ENCODE measurements around the gene GFOD1.
"Not testable (repeated sequence)": the region's sequence is repeated elsewhere in the genome, so short reads cannot be mapped to it uniquely, and the experiment has no call there.

The GFOD1 gene

DNA sequence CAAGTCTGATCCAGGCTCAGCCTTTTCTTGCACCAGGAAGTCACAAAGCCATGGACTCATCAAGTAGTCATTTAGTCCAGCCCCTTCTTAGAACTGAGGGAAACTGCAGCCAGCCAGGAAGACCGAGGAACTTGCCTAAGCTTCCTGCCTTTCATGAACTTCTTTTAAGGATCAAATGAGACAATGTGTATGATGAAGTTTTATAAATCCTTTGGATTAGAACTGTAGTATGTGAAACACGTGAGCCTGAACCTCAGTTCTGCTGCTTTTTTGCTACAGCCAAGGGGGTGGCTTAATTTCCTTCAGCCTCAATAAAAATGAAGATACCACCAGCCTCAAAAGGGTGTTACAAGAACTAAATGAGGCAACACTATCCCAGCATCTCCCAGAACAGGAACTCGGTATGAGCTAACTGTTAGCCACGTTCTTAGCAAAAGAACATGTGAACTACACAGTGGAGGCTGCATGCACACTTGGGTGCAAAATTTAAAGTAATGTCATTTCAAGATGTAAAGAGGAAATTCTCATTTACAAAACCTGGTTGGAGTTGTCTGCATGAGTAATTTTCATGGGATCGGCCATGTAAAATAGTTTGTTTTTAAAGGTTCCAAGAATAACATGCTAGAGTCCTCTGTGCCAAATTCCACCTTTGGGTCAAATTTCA lies 83.0 kb downstream of the GFOD1 start:
- DNase-seq (ENCODE audit: low spot score): no peak

DNA sequence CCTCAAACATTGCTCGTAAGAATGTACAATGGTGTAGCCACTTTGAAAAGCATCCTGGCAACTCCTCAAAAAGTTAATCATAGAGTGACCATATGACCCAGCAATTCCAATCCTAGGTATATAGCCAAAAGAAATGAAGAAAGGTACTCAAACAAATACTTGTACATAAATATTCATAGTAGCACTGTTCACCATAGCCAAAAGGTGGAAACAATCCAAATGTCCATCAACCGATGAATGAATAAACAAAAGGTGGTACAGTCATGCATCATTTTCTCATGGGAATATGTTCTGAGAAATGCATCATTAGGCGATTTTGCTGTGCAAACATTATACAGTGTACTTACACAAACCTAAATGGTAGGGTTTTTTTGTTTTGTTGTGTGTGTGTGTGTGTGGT lies 84.7 kb downstream of the GFOD1 start:
- no peak for DNase-seq (ENCODE audit: low spot score)

- no peak for DNase-seq (ENCODE audit: low spot score)
These were observed 86.6 kb downstream of the GFOD1 start for GRCh38 chr6:13400772-13401171.

DNA sequence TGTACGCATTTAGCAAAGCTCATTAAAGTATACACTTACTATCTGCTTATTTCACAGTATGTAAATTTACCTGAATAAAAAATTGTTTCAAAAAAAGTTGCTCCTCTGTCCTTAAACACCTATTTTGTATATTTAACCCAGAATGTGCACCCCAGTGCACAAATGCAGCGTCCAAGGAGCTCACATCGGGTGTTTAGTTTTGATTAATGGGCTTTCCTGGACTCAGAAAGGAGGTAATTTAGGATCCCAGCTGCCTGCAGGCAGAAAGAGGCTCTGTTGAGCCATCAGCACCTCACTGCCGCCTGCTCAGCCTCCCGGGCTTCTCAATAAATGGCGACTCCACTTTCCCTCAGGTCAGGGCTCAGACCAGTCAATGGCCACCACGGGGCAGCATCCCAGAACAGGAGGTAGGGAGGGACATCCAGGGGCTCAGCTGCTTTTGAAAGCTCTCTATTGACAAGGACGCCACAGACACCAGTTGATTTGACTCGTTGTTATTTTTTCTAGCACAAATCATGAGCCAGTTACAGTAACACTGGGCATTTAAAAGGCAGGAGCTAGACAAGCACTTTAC lies 88.9 kb downstream of the GFOD1 start:
- DNase-seq (ENCODE audit: low spot score): no peak

DNA sequence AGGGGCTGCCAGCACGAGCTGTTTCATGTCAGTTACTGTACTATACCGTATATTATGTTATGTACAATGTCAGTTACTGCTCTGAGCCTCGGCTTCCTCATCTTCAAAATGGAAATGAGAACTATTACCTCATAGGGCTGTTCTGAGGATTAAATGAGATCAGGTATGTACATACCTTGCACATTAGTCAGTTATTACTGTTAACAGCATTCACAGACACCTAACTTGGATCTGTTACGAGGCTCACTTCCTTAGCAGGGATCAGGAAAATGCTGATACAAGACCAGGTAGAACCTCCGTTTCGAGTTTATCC lies 89.4 kb downstream of the GFOD1 start:
- DNase-seq (ENCODE audit: low spot score): no peak

DNA sequence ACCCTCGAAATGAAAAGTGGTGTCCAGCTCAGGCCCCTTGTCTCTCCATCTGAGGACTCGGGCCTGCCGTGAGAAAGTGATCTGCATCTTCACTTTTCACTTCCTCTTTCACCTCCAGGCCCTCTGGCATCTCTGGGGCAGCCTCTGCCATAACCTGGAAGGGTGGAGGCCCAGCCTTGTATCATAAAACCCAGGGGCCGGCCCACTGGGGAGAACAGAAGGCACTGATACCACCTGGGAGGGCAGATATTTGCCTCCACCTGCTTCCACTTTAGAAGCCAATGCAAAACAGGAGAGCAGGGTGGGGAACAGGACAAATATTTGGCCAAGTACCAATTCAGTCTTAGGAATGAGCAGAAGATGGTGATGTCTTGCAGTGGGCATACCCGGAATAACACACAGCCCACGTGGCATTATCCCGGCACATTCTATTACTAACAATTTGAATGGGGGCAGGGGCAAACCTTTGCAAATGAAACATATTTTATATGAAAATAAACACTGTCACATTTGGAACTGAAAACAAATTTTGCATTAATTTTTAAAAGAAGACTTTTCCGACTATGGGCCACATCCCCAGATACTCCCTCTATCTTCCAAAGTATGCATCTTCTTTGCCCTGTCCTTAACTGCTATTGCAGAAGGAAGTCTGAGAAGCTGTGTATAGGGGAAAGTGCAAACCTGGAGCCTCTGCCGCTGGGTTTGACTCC lies 89.9 kb downstream of the GFOD1 start:
- DNase-seq (ENCODE audit: low spot score): no peak

GRCh38 chr6:13396241-13396792 lies 91.1 kb downstream of the GFOD1 start:
- no peak for DNase-seq (ENCODE audit: low spot score)

DNA sequence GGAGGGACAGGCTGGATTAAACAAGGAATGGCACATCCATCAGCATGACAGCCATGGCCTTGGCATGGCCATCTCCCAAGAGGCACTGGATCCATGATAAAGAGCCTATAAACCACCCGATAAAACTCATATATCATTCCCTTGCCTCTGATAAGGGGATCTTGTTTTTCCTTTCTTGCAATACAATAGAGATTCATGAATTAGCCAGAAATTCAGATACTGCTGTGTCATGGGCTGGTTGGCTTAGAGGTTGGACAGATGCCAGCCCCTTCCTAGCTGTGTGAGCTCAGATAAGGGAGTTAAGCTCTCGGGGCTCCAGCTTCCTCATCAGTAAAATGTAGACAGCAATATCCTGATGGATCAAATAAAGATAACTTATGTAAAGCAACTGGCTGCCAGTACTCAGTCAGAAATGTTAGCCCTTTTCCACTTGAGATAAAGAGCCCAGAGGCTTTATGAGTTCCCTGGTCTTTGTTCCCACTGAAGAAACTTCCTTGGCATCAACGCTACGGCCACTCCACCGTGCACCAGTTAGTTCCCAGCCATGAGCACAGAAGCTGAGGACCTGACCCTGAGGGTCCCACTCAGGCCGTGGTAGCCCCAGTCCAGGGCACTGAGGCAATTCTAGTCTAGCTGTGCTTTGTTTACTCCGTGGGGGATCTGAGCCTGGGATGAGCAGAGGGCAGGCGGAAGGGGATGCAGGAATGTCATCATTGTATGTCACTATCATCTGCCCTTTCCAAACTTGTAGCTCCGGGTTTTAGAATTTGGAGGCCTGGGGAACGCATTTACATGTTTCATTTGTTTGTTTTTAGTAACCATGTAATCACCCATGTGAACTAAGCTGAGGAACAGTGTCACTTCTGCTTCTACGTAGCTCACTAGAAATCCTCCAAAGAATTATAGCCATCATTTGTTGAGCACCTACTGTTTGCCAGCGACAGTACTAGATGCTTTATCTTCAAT lies 91.8 kb downstream of the GFOD1 start:
- DNase-seq (ENCODE audit: low spot score): no peak

DNA sequence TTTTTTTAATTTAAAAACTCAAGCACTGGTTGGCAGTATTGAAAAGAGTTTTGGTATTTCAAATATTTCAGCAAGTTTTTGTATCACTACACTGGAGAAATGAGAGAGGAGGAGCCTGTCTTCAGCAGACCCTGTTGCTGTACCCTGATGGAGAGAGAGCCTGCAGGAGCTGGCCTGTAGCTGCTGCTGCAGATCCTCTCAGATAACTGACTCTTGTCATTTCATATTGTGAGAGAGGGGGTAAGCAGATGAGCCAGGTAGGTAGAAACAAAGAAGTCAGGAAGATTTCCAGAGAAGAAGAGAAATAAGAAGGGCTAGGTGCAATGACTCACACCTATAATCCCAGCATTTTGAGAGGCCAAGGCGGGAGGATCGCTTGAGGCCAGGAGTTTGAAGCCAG lies 94.9 kb downstream of the GFOD1 start:
- no peak for DNase-seq (ENCODE audit: low spot score)

GRCh38 chr6:13391537-13391936 lies 95.9 kb downstream of the GFOD1 start:
- no peak for DNase-seq (ENCODE audit: low spot score)

DNA sequence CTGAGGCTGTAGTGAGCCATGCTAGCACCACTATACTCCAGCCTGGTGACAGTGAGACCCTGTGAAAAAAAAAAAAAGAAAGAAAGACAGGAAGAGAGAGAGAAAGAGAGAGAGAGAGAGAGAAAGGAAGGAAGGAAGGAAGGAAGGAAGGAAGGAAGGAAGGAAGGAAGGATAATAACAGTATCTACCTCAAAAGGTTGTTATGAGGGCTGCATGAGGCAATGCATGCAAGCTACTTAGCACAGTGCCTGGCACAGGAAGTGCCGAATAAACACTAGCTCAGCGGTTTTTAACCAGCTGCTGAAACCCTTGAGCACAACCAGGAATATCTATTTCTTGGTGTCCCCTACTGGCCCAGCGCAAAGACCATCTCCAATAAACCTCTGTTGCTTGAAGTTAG lies 96.7 kb downstream of the GFOD1 start:
- DNase-seq (ENCODE audit: low spot score): peak; percentile 4

GRCh38 chr6:13389237-13389636 lies 98.2 kb downstream of the GFOD1 start:
- not testable (repeated sequence) for DNase-seq (ENCODE audit: low spot score)

GRCh38 chr6:13388769-13389168 lies 98.6 kb downstream of the GFOD1 start:
- DNase-seq (ENCODE audit: low spot score): not testable (repeated sequence)

- no peak for DNase-seq (ENCODE audit: low spot score)
These were observed 102.4 kb downstream of the GFOD1 start for GRCh38 chr6:13384966-13385365.

- no peak for DNase-seq (ENCODE audit: low spot score)
These were observed 102.9 kb downstream of the GFOD1 start for GRCh38 chr6:13384506-13384905.

GRCh38 chr6:13383328-13384163 lies 103.9 kb downstream of the GFOD1 start:
- peak; percentile 70 for DNase-seq (ENCODE audit: low spot score)

GRCh38 chr6:13380761-13381160 lies 106.6 kb downstream of the GFOD1 start:
- no peak for DNase-seq (ENCODE audit: low spot score)

DNA sequence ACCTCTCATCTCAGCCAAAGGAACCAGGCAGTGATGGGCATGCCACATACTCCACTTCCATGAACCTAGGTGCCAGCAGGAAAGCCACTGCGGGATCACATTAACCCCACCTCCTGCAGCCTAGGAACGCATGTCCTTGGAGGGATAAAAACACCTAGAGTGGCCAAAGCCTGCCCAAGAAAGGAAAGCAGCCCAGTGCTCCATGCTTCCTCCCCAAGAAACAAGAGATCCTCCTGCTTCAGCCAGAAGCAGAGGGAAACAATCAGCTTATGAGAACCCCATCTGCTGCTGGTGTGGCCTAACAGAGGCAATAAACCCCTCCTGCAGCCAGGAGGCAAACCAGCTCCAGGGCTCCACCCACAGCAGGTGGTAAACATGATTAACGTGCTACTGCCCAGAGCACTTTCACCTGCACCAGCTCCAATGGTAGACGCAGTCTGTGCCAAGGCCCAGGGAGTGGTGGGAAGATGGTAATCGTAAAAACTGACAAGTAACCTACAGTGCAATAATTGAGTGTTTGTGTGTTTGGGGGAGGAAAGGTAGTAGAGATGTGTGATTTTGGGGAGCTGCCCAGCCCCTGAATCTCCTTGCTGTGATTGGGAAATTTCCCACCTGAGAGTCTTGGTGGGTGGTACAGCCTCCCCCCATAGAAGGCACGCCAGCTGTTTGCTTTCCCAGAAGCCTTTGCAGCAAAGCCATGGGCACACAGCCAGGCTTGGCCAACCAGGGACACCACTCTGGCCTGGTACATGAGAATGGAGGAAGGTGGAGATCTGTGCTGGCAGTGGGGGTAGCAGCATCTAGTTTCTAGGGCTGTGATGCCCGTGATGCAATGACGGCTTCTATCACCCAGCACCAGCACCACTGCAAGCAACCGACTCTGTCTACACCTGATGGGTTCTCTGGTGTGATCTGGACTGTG lies 108.5 kb downstream of the GFOD1 start:
- DNase-seq (ENCODE audit: low spot score): no peak

DNA sequence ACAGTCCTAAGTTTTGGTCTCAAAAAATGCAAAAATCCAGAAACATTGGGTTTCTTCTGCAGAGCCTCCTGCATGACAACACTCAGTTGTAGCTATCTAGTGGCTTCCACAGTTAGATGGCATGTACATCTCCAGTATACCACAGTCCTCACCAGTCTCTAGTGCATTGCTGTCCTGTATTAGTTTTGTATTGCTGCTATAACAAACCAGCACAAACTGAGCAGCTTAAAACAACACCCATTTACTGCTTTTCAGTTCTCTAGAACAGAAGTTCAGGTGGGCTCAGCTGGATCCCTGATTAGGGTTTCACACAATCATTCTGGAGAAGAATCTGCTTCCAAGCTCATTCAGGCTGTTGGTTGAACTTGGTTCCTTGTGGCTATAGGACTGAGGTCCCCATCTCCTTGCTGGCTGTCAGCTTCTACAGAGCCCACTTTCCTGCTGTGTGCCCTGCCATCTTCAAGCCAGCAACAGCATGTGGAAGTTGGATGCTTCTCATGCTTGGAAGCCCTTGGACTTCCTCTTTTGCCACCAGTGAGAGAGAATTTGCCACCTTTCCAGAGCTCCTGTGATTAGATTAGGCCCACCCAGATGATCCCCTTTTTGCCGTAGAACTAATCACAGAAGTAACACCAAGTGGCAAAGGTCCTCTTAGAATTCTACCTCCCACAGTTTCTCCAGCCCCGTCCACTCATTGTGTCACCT lies 110.2 kb downstream of the GFOD1 start:
- no peak for DNase-seq (ENCODE audit: low spot score)

Data from CD4-positive, alpha-beta T cell treated with Interleukin-15 for 4 hours (primary cell).